HepG2 (cell line): ENCODE results near the gene CAB39. TPM values are rescaled to one million over a fixed set of nuclear protein-coding genes. Genes with fewer than 3 reads are reported as not detected.

Source experiments
- ATAC-seq: fragments of 200-7000 bp; cut with Tn5 transposase; 3 replicates; pipeline ENCODE4 v1.9.1; 2020; ENCODE audit warnings: mild to moderate bottlenecking, moderate library complexity
- BruUV-seq: library from RNA; stranded (reverse); fragments of 400-500 nt; replicated peaks from 2 replicates; lab custom pipeline; 2021; lab: Mats Ljungman, UMichigan
- CTCF ChIA-PET: fragments of 300-600 bp; formaldehyde crosslinking; extraction: SDS; loops from one replicate; lab custom pipeline; 2021; ENCODE audit warnings: low total read pairs, inconsistent platforms, low intra/inter-chr PET ratio; lab: Yijun Ruan, JAX
- POLR2A ChIA-PET: fragments of 350-600 bp; sonication (Branson Sonifier 250); formaldehyde crosslinking; loops from one replicate; lab custom pipeline; 2020; ENCODE audit warnings: antibody characterized with exemption, inconsistent platforms; lab: Yijun Ruan, JAX
- DNase-seq: peaks from one replicate; pipeline ENCODE4 v3.0.0-alpha.2; 2015; ENCODE audit warnings: low spot score
- FAIRE-seq: peaks from 3 replicates; lab custom pipeline; 2011; peaks lifted over from hg19 to GRCh38; lab: Jason Lieb, UNC
- H2AFZ ChIP-seq: one replicate; pipeline ENCODE4 v1.6.1; 2011; ENCODE audit warnings: low read length, inconsistent platforms
- H3K27ac ChIP-seq: fragments of 300-600 bp; 3 replicates; pipeline ENCODE4 v1.8.0; 2011; ENCODE audit warnings: mixed run types, mild to moderate bottlenecking, mixed read lengths, low read length, inconsistent platforms; ENCODE audit not compliant: insufficient read depth; ENCODE audit errors: extremely low read length
- H3K27me3 ChIP-seq, 2 experiments: fragments of 200-600 bp in 1 of 2; 2 replicates in 1 of 2; 3 replicates in 1 of 2; pipeline versions ENCODE4 v1.6.0 to v1.8.0; 2011; ENCODE audit warnings: low read length in 2 of 2, mild to moderate bottlenecking in 2 of 2, moderate library complexity in 2 of 2, inconsistent platforms in 1 of 2; ENCODE audit not compliant: insufficient read depth in 2 of 2, control insufficient read depth in 1 of 2
- H3K36me3 ChIP-seq, 2 experiments: fragments of 200-600 bp in 1 of 2; replicated peaks in 1 of 2; 2 replicates in 1 of 2; 3 replicates in 1 of 2; pipeline versions ENCODE4 v1.5.1 to v1.8.0; 2011; ENCODE audit warnings: low read length in 2 of 2, inconsistent platforms in 1 of 2; ENCODE audit not compliant: insufficient read depth in 2 of 2, control insufficient read depth in 1 of 2
- H3K4me1 ChIP-seq: 2 replicates; pipeline ENCODE4 v1.5.1; 2012; ENCODE audit warnings: low read length, inconsistent platforms; ENCODE audit not compliant: insufficient read depth
- H3K4me2 ChIP-seq: 2 replicates; pipeline ENCODE4 v1.6.0; 2011; ENCODE audit warnings: low read depth, low read length, inconsistent platforms
- H3K4me3 ChIP-seq, 3 experiments: fragments of 200-600 bp in 1 of 3; sonication (generic), shearing (Covaris generic) in 1 of 3; replicated peaks in 1 of 3; 2 replicates each; pipeline ENCODE4 v1.5.1; 2011 to 2016; ENCODE audit warnings: low read length in 3 of 3, inconsistent platforms in 2 of 3, low read depth in 2 of 3, mild to moderate bottlenecking in 2 of 3, control low read depth in 1 of 3, mixed read lengths in 1 of 3; ENCODE audit not compliant: insufficient read depth in 1 of 3
- H3K79me2 ChIP-seq: one replicate; pipeline ENCODE4 v1.6.1; 2011; ENCODE audit warnings: low read length, inconsistent platforms; ENCODE audit not compliant: insufficient read depth
- H3K9ac ChIP-seq: 2 replicates; pipeline ENCODE4 v1.6.0; 2011; ENCODE audit warnings: mild to moderate bottlenecking, low read depth, low read length, inconsistent platforms; ENCODE audit not compliant: insufficient read depth
- H3K9me3 ChIP-seq: 2 replicates; pipeline ENCODE4 v1.5.1; 2012; ENCODE audit warnings: mild to moderate bottlenecking, low read length
- H4K20me1 ChIP-seq: 2 replicates; pipeline ENCODE4 v1.6.0; 2011; ENCODE audit warnings: inconsistent platforms, mild to moderate bottlenecking, low read length, moderate library complexity; ENCODE audit not compliant: insufficient read depth
- CC2D1A ChIP-seq: sonication (generic); formaldehyde crosslinking; IDR thresholded peaks from 2 replicates; pipeline ENCODE4 v1.8.1; 2023; ENCODE audit warnings: mild to moderate bottlenecking, missing genetic modification reagents
- CEBPZ ChIP-seq: IDR thresholded peaks from 2 replicates; pipeline ENCODE4 v1.6.1; 2012; ENCODE audit warnings: low read length, improper control_type of control experiment
- DR1 ChIP-seq: sonication (generic); formaldehyde crosslinking; IDR thresholded peaks from 2 replicates; pipeline ENCODE4 v1.8.0; 2021; ENCODE audit warnings: mild to moderate bottlenecking, missing genetic modification reagents, inconsistent platforms
- GABPB1 ChIP-seq: IDR thresholded peaks from 2 replicates; pipeline ENCODE4 v1.6.1; 2016; ENCODE audit warnings: mild to moderate bottlenecking, missing genetic modification reagents, moderate library complexity, missing compliant biosample characterization
- GATAD1 ChIP-seq: IDR thresholded peaks from 2 replicates; pipeline ENCODE4 v1.6.1; 2016; ENCODE audit warnings: missing genetic modification reagents, missing compliant biosample characterization
- HNRNPH1 ChIP-seq: fragments of 200-400 bp; formaldehyde crosslinking; optimal IDR thresholded peaks from 2 replicates; pipeline ENCODE3; 2017; ENCODE audit warnings: mild to moderate bottlenecking, low read depth, low read length
- KLF16 ChIP-seq, 2 experiments: sonication (generic) in 1 of 2; formaldehyde crosslinking in 1 of 2; IDR thresholded peaks; 2 replicates each; pipeline versions ENCODE4 v1.6.1 to v1.8.0; 2016 to 2023; ENCODE audit warnings: missing genetic modification reagents in 2 of 2, missing compliant biosample characterization in 1 of 2
- MAFF ChIP-seq: IDR thresholded peaks from 2 replicates; pipeline ENCODE4 v1.6.1; 2011; ENCODE audit warnings: low read depth, low read length, improper control_type of control experiment
- MED1 ChIP-seq: sonication (generic); formaldehyde crosslinking; IDR thresholded peaks from 2 replicates; pipeline ENCODE4 v1.4.0; 2020; ENCODE audit warnings: missing genetic modification reagents
- MIXL1 ChIP-seq: IDR thresholded peaks from 2 replicates; pipeline ENCODE4 v1.6.1; 2016
- MTF1 ChIP-seq: sonication (generic); formaldehyde crosslinking; IDR thresholded peaks from 2 replicates; pipeline ENCODE4 v1.5.0; 2020; ENCODE audit warnings: missing genetic modification reagents
- ONECUT2 ChIP-seq: sonication (generic); formaldehyde crosslinking; IDR thresholded peaks from 2 replicates; pipeline ENCODE4 v1.4.0; 2020; ENCODE audit warnings: missing genetic modification reagents
- REPIN1 ChIP-seq: sonication (generic); formaldehyde crosslinking; IDR thresholded peaks from 2 replicates; pipeline ENCODE4 v1.8.0; 2022; ENCODE audit warnings: missing genetic modification reagents, low read depth, mild to moderate bottlenecking, borderline replicate concordance
- ZNF160 ChIP-seq: sonication (generic); formaldehyde crosslinking; IDR thresholded peaks from 2 replicates; pipeline ENCODE4 v1.8.0; 2022; ENCODE audit warnings: mild to moderate bottlenecking, inconsistent platforms, missing genetic modification reagents
- ZNF546 ChIP-seq: sonication (generic); formaldehyde crosslinking; conservative IDR thresholded peaks from 2 replicates; pipeline ENCODE4 v1.8.1; 2023; ENCODE audit warnings: mild to moderate bottlenecking, missing genetic modification reagents
- ZNF597 ChIP-seq: sonication (generic); formaldehyde crosslinking; IDR thresholded peaks from 2 replicates; pipeline ENCODE4 v1.5.0; 2020; ENCODE audit warnings: missing genetic modification reagents
- WGBS: methylation state at CpG from one replicate; pipeline ENCODE4 v1.1.6; 2017; ENCODE audit warnings: low lambda C conversion rate; 5-methylcytosine and 5-hydroxymethylcytosine counted together
- in situ Hi-C: cut with HindIII; loops from 2 replicates; pipeline ENCODE4 v1.10.0; 2017; ENCODE audit warnings: low pct_unique_long_range_greater_than_20kb; ENCODE audit not compliant: extremely low pct_ligation_motif_present
- intact Hi-C: fragments of 100-400 bp; cut with micrococcal nuclease; formaldehyde crosslinking; loops from one replicate; pipeline ENCODE4 v1.10.0; 2022; ENCODE audit not compliant: unreplicated experiment
- polyA plus RNA-seq, 8 experiments: library from polyadenylated mRNA; depleted of rRNA in 3 of 8; stranded (reverse) in 7 of 8; unstranded in 1 of 8; fragments of >200 nt; fragmentation: Illumina TruSeq in 4 of 8; extraction: Trizol in 4 of 8; gene quantifications; 2 replicates each; pipeline versions ENCODE4 v1.2.1 to v1.2.3, GENCODE V29; 2011 to 2016; ENCODE audit warnings: low read depth in 4 of 8, missing spikeins in 1 of 8, mixed read lengths in 1 of 8; ENCODE audit not compliant: insufficient read depth in 1 of 8
- total RNA-seq, 5 experiments: library from RNA; depleted of rRNA; stranded (reverse); fragments of >200 nt; fragmentation: Illumina TruSeq; extraction: Trizol; gene quantifications; 2 replicates each; pipeline ENCODE4 v1.2.3, GENCODE V29; 2016; ENCODE audit warnings: low read depth in 1 of 5
- TF ChIP-seq, protein P1 (sequence below): IDR thresholded peaks from 2 replicates; pipeline ENCODE4 v1.6.1; 2016; ENCODE audit warnings: low read depth
- TF ChIP-seq, protein P2 (sequence below): sonication (generic); formaldehyde crosslinking; IDR thresholded peaks from 2 replicates; pipeline ENCODE4 v1.4.0; 2020; ENCODE audit warnings: missing genetic modification reagents, borderline replicate concordance

CAB39 gene
- total and polyA plus RNA-seq, 2 of the 13 experiments (the other 11 are each of a cell fraction or from before 2014, with no cell fraction given), result 19.3 to 45.3 TPM

DNA sequence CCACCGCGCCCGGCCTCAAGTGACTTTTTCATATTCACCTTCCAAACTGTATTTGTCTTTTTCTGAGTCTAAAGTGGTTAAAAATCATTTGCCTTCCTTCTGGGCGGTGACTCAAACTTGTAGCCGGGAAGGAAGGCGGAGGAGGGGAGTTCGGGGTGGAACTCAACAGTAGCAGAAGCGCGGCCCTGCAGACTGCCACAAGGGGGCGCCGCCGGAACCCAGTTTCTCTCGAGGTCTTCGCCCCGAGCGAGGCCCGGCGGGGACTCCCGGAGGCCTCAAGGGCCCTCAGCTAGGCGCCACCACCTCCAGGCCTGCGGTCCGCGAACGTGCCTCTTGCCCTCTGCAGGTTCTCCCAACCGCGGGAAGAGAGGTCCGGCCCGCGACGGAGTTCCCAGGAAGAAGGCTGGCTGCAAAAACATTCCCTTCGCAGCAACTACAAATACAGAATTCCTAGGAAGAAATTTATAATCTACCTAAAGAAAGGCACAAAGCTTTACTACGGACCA is 135.3 kb downstream of the CAB39 start:
- no peaks in the 10 kb centered on the region for H3K9me3 ChIP-seq
- WGBS, result 15% methylated on average over 27 of the region's 32 CpGs
- DNase-seq (peak; percentile 70), ATAC-seq (peak; percentile 94), FAIRE-seq (no peak)
- no peaks in the 10 kb centered on the region for H3K36me3 ChIP-seq
- no peak overlapping the region for H3K27ac ChIP-seq
- CTCF ChIA-PET, result interaction anchor here (0.6 to 4.4 kb wide), 5 partner anchors 24 to 141 kb away, joined by 3 to 25 read pairs (median 5); no protein-coding TSS in a partner anchor
- peaks cover 0 to 34% of the 10 kb centered on the region in 2 experiments; a peak in 3 of 5 replicates for H3K27me3 ChIP-seq
- no peaks in the 10 kb centered on the region for H4K20me1 ChIP-seq
- POLR2A ChIA-PET, result interaction anchor here (1.0 kb wide), 1 partner anchor 139 kb away, joined by 3 read pairs; no protein-coding TSS in a partner anchor
- no peak overlapping the region for H2AFZ ChIP-seq
- peak overlapping the region; percentile 65 for H3K4me2 ChIP-seq
- BruUV-seq, result no TSS peak
- H3K9ac ChIP-seq, result no peak overlapping the region
- in situ Hi-C loops, result no loop called here
- H3K4me1 ChIP-seq, result peaks cover 14% of the 10 kb centered on the region
- H3K4me3 ChIP-seq, result peak overlapping the region in 1 of 3 experiments; percentile 35; a peak in 2 of 6 replicates
- H3K79me2 ChIP-seq, result no peaks in the 10 kb centered on the region
- intact Hi-C loops, result loop anchor here (1.0 to 5.0 kb wide), 3 partner anchors 24 to 139 kb away; no protein-coding TSS in a partner anchor
- TF ChIP-seq ZNF160 (CRISPR knock-in tag), result peak; percentile 75; the same call in 1 of the 2 replicates
- no peak for TF ChIP-seq MAFF
- TF ChIP-seq ONECUT2 (CRISPR knock-in tag), result 0 out of 2 replicates have a peak, but pooled peaks have one; percentile 12
- 0 out of 2 replicates have a peak, but pooled peaks have one; percentile 41 for TF ChIP-seq DR1
- TF ChIP-seq HNRNPH1, result no peak
- TF ChIP-seq MIXL1 (CRISPR knock-in tag), result 0 out of 2 replicates have a peak, but pooled peaks have one; percentile 27
- TF ChIP-seq ZNF546 (CRISPR knock-in tag), result peak; percentile 27; the same call in 1 of the 2 replicates
- peak; percentile 46; the same call in 1 of the 2 replicates for TF ChIP-seq MED1 (CRISPR knock-in tag)
- TF ChIP-seq KLF16 (CRISPR knock-in tag; IDR thresholded peaks at IDR 0.05), result peak in 1 of 2 experiments; percentile 63; a peak in 1 of 4 replicates
- TF ChIP-seq CEBPZ, result no peak
- TF ChIP-seq GATAD1, result no peak
- TF ChIP-seq ZNF597, result no peak
- TF ChIP-seq CC2D1A (CRISPR knock-in tag), result no peak
- TF ChIP-seq MTF1 (CRISPR knock-in tag), result peak; percentile 59; the same call in 1 of the 2 replicates
- peak; percentile 84; the same call in 1 of the 2 replicates for TF ChIP-seq REPIN1
- TF ChIP-seq, protein P1, sequence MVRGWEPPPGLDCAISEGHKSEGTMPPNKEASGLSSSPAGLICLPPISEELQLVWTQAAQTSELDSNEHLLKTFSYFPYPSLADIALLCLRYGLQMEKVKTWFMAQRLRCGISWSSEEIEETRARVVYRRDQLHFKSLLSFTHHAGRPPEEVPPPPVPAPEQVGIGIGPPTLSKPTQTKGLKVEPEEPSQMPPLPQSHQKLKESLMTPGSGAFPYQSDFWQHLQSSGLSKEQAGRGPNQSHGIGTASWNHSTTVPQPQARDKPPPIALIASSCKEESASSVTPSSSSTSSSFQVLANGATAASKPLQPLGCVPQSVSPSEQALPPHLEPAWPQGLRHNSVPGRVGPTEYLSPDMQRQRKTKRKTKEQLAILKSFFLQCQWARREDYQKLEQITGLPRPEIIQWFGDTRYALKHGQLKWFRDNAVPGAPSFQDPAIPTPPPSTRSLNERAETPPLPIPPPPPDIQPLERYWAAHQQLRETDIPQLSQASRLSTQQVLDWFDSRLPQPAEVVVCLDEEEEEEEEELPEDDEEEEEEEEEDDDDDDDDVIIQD, result 0 out of 2 replicates have a peak, but pooled peaks have one; percentile 41
- TF ChIP-seq GABPB1, result peak; percentile 66
- TF ChIP-seq, protein P2, sequence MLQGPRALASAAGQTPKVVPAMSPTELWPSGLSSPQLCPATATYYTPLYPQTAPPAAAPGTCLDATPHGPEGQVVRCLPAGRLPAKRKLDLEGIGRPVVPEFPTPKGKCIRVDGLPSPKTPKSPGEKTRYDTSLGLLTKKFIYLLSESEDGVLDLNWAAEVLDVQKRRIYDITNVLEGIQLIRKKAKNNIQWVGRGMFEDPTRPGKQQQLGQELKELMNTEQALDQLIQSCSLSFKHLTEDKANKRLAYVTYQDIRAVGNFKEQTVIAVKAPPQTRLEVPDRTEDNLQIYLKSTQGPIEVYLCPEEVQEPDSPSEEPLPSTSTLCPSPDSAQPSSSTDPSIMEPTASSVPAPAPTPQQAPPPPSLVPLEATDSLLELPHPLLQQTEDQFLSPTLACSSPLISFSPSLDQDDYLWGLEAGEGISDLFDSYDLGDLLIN (CRISPR knock-in tag), result no peak
